Activated T-helper 17 cell treated with anti-CD3 and anti-CD28 coated beads, Interleukin-2, amount 50 U/mL, for 72 hours (primary cell): ENCODE results near the gene TMC3. TPM values are rescaled to one million over a fixed set of nuclear protein-coding genes. Genes with fewer than 3 reads are reported as not detected.
"Not testable (repeated sequence)": the region's sequence is repeated elsewhere in the genome, so short reads cannot be mapped to it uniquely, and the experiment has no call there.

Experiments used
- ATAC-seq: fragments of 150-1000 bp; cut with Tn5 transposase; replicated peaks from 2 replicates; pipeline ENCODE4 v1.10.0; 2021; ENCODE audit warnings: mild to moderate bottlenecking, moderate library complexity
- H3K27ac Mint-ChIP-seq: one replicate; pipeline ENCODE4 v1.8.0; 2022; ENCODE audit warnings: mixed read lengths
- H3K27me3 Mint-ChIP-seq: one replicate; pipeline ENCODE4 v1.8.0; 2022; ENCODE audit warnings: mixed read lengths
- H3K36me3 Mint-ChIP-seq: one replicate; pipeline ENCODE4 v1.8.0; 2022; ENCODE audit warnings: low read depth, mild to moderate bottlenecking, mixed read lengths
- H3K4me1 Mint-ChIP-seq: one replicate; pipeline ENCODE4 v1.8.0; 2022; ENCODE audit warnings: mixed read lengths
- H3K4me3 Mint-ChIP-seq: one replicate; pipeline ENCODE4 v1.8.0; 2022; ENCODE audit warnings: mild to moderate bottlenecking, mixed read lengths
- H3K9me3 Mint-ChIP-seq: one replicate; pipeline ENCODE4 v1.8.0; 2022; ENCODE audit warnings: mixed read lengths
- total RNA-seq, 2 donors: library from RNA; stranded (reverse); gene quantifications; one replicate each; pipeline ENCODE4 v1.2.3, GENCODE V29; 2022

Gene TMC3
- total RNA-seq, 2 donors from 2014 or later: not detected

- Mint-ChIP-seq H3K27ac (no peak overlapping the region), H3K27me3 (no peaks in the 10 kb centered on the region), H3K9me3 (no peaks in the 10 kb centered on the region), H3K4me3 (no peak overlapping the region), H3K4me1 (no peaks in the 10 kb centered on the region), H3K36me3 (no peaks in the 10 kb centered on the region)
- ATAC-seq: no peak
These were observed 1.4 kb upstream of the TMC3 start for GRCh38 chr15:81375461-81375860.

DNA sequence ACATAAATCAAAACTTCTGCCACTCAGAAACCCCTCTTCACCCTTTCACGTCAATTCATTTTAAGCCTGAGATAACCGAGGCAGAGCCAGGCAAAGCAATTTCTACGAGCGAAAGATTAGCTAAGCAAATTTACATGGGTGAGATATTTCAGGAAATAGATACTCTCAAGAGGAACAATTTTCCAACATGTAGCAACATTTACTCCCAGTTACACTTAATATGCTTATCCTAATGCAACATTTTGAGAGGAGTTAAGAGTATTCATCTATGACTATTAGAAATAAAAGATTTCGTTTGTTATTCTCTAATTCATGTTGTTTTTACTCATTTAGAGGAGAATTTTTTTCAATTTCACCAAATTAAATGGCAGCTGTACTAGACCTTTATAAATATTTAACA lies 837 bp downstream of the TMC3 start:
- no peak for ATAC-seq
- no peaks in the 10 kb centered on the region for H3K9me3 Mint-ChIP-seq
- no peak overlapping the region for H3K4me3 Mint-ChIP-seq
- no peaks in the 10 kb centered on the region for H3K4me1 Mint-ChIP-seq
- no peak overlapping the region for H3K27ac Mint-ChIP-seq
- no peaks in the 10 kb centered on the region for H3K27me3 Mint-ChIP-seq
- no peaks in the 10 kb centered on the region for H3K36me3 Mint-ChIP-seq

DNA sequence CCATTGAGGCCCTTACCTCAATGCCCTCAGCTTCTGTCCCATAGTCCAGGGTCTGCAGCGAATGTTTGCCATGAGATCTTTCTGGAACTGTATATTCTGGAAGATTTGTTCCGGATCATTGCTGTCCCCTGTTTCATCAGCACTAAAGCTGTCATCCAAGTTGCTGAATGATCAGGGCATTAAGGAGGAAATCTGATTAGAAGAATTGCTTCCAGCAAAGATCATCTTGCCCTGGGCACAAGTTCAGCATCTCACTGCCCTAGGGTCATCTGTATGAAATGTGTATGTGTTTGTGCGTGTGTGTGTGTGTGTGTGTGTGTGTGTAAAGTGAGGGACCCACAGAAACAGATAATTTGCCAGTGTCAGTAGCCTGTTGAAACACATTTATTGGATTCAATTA lies 1.4 kb downstream of the TMC3 start:
- Mint-ChIP-seq H3K27ac (no peak overlapping the region), H3K27me3 (no peaks in the 10 kb centered on the region), H3K9me3 (no peaks in the 10 kb centered on the region), H3K36me3 (no peaks in the 10 kb centered on the region), H3K4me1 (no peaks in the 10 kb centered on the region), H3K4me3 (no peak overlapping the region)
- no peak for ATAC-seq

- Mint-ChIP-seq H3K9me3 (no peaks in the 10 kb centered on the region), H3K27me3 (peaks cover 8% of the 10 kb centered on the region), H3K27ac (no peak overlapping the region), H3K36me3 (no peaks in the 10 kb centered on the region), H3K4me1 (no peaks in the 10 kb centered on the region), H3K4me3 (no peak overlapping the region)
- no peak for ATAC-seq
These were observed 10.1 kb downstream of the TMC3 start for GRCh38 chr15:81363718-81364500.

- no peak overlapping the region for H3K27ac Mint-ChIP-seq
- no peaks in the 10 kb centered on the region for H3K4me1 Mint-ChIP-seq
- ATAC-seq: no peak
- H3K4me3 Mint-ChIP-seq: no peak overlapping the region
- peaks cover 8% of the 10 kb centered on the region for H3K27me3 Mint-ChIP-seq
- no peaks in the 10 kb centered on the region for H3K9me3 Mint-ChIP-seq
- H3K36me3 Mint-ChIP-seq: no peaks in the 10 kb centered on the region
These were observed 10.7 kb downstream of the TMC3 start for GRCh38 chr15:81363276-81363675.

GRCh38 chr15:81362790-81363189 lies 11.2 kb downstream of the TMC3 start:
- Mint-ChIP-seq H3K9me3 (no peaks in the 10 kb centered on the region), H3K27ac (no peak overlapping the region), H3K27me3 (peaks cover 8% of the 10 kb centered on the region), H3K4me1 (no peaks in the 10 kb centered on the region), H3K4me3 (no peak overlapping the region), H3K36me3 (no peaks in the 10 kb centered on the region)
- no peak for ATAC-seq

GRCh38 chr15:81361891-81362290 lies 12.1 kb downstream of the TMC3 start:
- Mint-ChIP-seq H3K9me3 (no peaks in the 10 kb centered on the region), H3K4me3 (no peak overlapping the region), H3K27me3 (peaks cover 8% of the 10 kb centered on the region), H3K36me3 (no peaks in the 10 kb centered on the region), H3K27ac (no peak overlapping the region), H3K4me1 (no peaks in the 10 kb centered on the region)
- ATAC-seq: no peak

GRCh38 chr15:81360491-81360890 lies 13.5 kb downstream of the TMC3 start:
- ATAC-seq: no peak
- no peaks in the 10 kb centered on the region for H3K4me1 Mint-ChIP-seq
- H3K36me3 Mint-ChIP-seq: no peaks in the 10 kb centered on the region
- H3K27me3 Mint-ChIP-seq: peaks cover 8% of the 10 kb centered on the region
- H3K4me3 Mint-ChIP-seq: no peak overlapping the region
- no peak overlapping the region for H3K27ac Mint-ChIP-seq
- H3K9me3 Mint-ChIP-seq: no peaks in the 10 kb centered on the region

GRCh38 chr15:81358248-81358647 lies 15.8 kb downstream of the TMC3 start:
- Mint-ChIP-seq H3K27me3 (peaks cover 8% of the 10 kb centered on the region), H3K9me3 (no peaks in the 10 kb centered on the region), H3K4me1 (no peaks in the 10 kb centered on the region), H3K27ac (no peak overlapping the region), H3K4me3 (no peak overlapping the region), H3K36me3 (no peaks in the 10 kb centered on the region)
- no peak for ATAC-seq

- H3K9me3 Mint-ChIP-seq: no peaks in the 10 kb centered on the region
- H3K27me3 Mint-ChIP-seq: peaks cover 8% of the 10 kb centered on the region
- no peak overlapping the region for H3K4me3 Mint-ChIP-seq
- no peak overlapping the region for H3K27ac Mint-ChIP-seq
- no peak for ATAC-seq
- H3K4me1 Mint-ChIP-seq: no peaks in the 10 kb centered on the region
- no peaks in the 10 kb centered on the region for H3K36me3 Mint-ChIP-seq
These were observed 16.8 kb downstream of the TMC3 start for GRCh38 chr15:81357180-81357686.

- no peaks in the 10 kb centered on the region for H3K9me3 Mint-ChIP-seq
- no peak overlapping the region for H3K4me3 Mint-ChIP-seq
- H3K36me3 Mint-ChIP-seq: no peaks in the 10 kb centered on the region
- peaks cover 8% of the 10 kb centered on the region for H3K27me3 Mint-ChIP-seq
- no peak for ATAC-seq
- no peak overlapping the region for H3K27ac Mint-ChIP-seq
- H3K4me1 Mint-ChIP-seq: no peaks in the 10 kb centered on the region
These were observed 17.8 kb downstream of the TMC3 start for GRCh38 chr15:81356252-81356651.

GRCh38 chr15:81351651-81352050 lies 22.4 kb downstream of the TMC3 start:
- Mint-ChIP-seq H3K9me3 (no peaks in the 10 kb centered on the region), H3K27ac (no peak overlapping the region), H3K4me3 (no peak overlapping the region), H3K4me1 (no peaks in the 10 kb centered on the region), H3K27me3 (no peaks in the 10 kb centered on the region), H3K36me3 (no peaks in the 10 kb centered on the region)
- no peak for ATAC-seq

- H3K4me1 Mint-ChIP-seq: no peaks in the 10 kb centered on the region
- peaks cover 3% of the 10 kb centered on the region for H3K27me3 Mint-ChIP-seq
- H3K9me3 Mint-ChIP-seq: no peaks in the 10 kb centered on the region
- no peaks in the 10 kb centered on the region for H3K36me3 Mint-ChIP-seq
- H3K27ac Mint-ChIP-seq: no peak overlapping the region
- no peak overlapping the region for H3K4me3 Mint-ChIP-seq
- ATAC-seq: no peak
These were observed 24.7 kb downstream of the TMC3 start for GRCh38 chr15:81349271-81349670.

- H3K36me3 Mint-ChIP-seq, H3K9me3 Mint-ChIP-seq, ATAC-seq, H3K4me3 Mint-ChIP-seq, H3K27ac Mint-ChIP-seq, H3K4me1 Mint-ChIP-seq, H3K27me3 Mint-ChIP-seq: not testable (repeated sequence)
These were observed 25.3 kb downstream of the TMC3 start for GRCh38 chr15:81348691-81349090.

DNA sequence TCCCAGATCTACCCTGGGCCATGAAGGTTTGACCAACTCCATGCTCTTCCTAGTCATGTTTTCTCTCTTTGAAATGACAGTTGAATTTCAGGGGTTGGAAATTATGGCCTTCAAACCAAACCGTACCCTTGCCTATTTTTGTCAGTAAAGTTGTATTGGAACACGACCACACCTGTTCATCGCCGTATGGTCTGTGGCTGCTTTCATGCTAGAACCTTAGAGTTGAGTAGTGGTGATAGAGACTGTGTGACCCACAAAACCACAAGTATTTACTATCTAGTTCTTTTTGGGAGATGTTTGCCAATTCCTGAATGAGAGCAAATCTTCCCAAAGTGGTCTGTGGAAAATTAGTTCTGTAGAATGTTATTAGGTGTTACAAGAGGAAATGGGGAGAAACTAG lies 26.1 kb downstream of the TMC3 start:
- no peaks in the 10 kb centered on the region for H3K9me3 Mint-ChIP-seq
- ATAC-seq: no peak
- no peak overlapping the region for H3K4me3 Mint-ChIP-seq
- H3K27ac Mint-ChIP-seq: no peak overlapping the region
- no peaks in the 10 kb centered on the region for H3K4me1 Mint-ChIP-seq
- H3K36me3 Mint-ChIP-seq: no peaks in the 10 kb centered on the region
- H3K27me3 Mint-ChIP-seq: peaks cover 3% of the 10 kb centered on the region
